ENCODE measurements around the gene SLC2A13. TPM values are rescaled to one million over a fixed set of nuclear protein-coding genes. Genes with fewer than 3 reads are reported as not detected.
"Not testable (repeated sequence)": the region's sequence is repeated elsewhere in the genome, so short reads cannot be mapped to it uniquely, and the experiment has no call there.

The SLC2A13 gene
- total RNA-seq, 1 experiment from 2014 or later = 0.66 TPM

- H3K4me3 ChIP-seq = no peak overlapping the region
- no peaks in the 10 kb centered on the region for H3K9me3 ChIP-seq
- no peaks in the 10 kb centered on the region for H3K36me3 ChIP-seq
- H3K27me3 ChIP-seq = no peaks in the 10 kb centered on the region
- no peak for DNase-seq
These were observed 174.7 kb downstream of the SLC2A13 start for GRCh38 chr12:39931231-39931630.

- no peak overlapping the region for H3K4me3 ChIP-seq
- H3K36me3 ChIP-seq = no peaks in the 10 kb centered on the region
- H3K27me3 ChIP-seq = no peaks in the 10 kb centered on the region
- H3K9me3 ChIP-seq = no peaks in the 10 kb centered on the region
- DNase-seq = no peak
These were observed 175.8 kb downstream of the SLC2A13 start for GRCh38 chr12:39930101-39930500.

- Histone ChIP-seq H3K4me3 (no peak overlapping the region), H3K36me3 (no peaks in the 10 kb centered on the region), H3K27me3 (no peaks in the 10 kb centered on the region), H3K9me3 (no peaks in the 10 kb centered on the region)
- DNase-seq = no peak
These were observed 177.5 kb downstream of the SLC2A13 start for GRCh38 chr12:39928181-39928899.

- no peak overlapping the region for H3K4me3 ChIP-seq
These were observed 182.5 kb downstream of the SLC2A13 start for GRCh38 chr12:39923364-39923763.

GRCh38 chr12:39922598-39922997 lies 183.3 kb downstream of the SLC2A13 start:
- H3K9me3 ChIP-seq, H3K27me3 ChIP-seq, H3K36me3 ChIP-seq, H3K4me3 ChIP-seq, DNase-seq: not testable (repeated sequence)

More at GRCh38 chr12:39923364-39923763, 182.5 kb downstream of the SLC2A13 start:
- no peaks in the 10 kb centered on the region for H3K36me3 ChIP-seq
- H3K9me3 ChIP-seq = no peaks in the 10 kb centered on the region
- no peak for DNase-seq
- H3K27me3 ChIP-seq = no peaks in the 10 kb centered on the region

GRCh38 chr12:39920647-39921046 lies 185.2 kb downstream of the SLC2A13 start:
- Histone ChIP-seq H3K27me3 (no peaks in the 10 kb centered on the region), H3K9me3 (no peaks in the 10 kb centered on the region), H3K36me3 (no peaks in the 10 kb centered on the region), H3K4me3 (no peak overlapping the region)
- DNase-seq = no peak

DNA sequence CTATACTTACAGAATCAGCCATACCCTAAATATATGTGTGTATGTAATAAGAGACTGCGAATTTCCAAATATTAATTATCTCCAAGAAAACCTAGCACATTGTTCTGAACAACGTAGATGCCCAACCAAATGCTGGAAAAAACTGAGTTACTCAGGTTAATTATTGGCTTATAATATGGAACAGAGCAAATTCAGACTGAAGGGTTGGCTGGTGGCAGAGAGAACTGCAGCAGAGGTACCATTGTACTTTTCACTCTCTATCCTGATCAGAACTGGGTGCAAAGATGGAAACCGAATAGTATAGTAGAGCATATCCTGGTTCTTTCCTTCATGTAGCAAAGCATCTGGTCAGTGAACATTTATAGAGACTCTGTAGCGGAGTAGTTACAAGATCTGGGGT lies 185.7 kb downstream of the SLC2A13 start:
- no peaks in the 10 kb centered on the region for H3K27me3 ChIP-seq
- H3K36me3 ChIP-seq = no peaks in the 10 kb centered on the region
- H3K4me3 ChIP-seq = no peak overlapping the region
- DNase-seq = no peak
- no peaks in the 10 kb centered on the region for H3K9me3 ChIP-seq

DNA sequence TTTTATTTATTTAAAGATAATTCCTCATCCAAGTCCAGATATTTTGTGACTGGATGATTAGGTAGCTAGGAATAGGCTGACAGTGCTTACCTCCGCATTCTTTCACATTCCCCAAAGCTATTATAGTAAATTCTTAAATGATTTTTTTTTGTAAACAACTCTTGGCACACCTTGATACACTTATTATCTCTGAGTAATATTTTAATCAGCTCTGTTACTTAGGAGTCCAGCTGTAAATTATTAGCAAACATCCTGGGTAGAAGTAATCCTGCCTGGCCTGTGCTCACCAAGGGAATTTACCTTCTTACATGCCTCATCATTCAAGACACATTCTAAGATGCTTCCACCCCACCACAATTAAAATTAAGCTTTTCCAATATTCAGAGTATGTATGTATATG lies 186.1 kb downstream of the SLC2A13 start:
- no peak for DNase-seq
- no peak overlapping the region for H3K4me3 ChIP-seq
- no peaks in the 10 kb centered on the region for H3K36me3 ChIP-seq
- H3K27me3 ChIP-seq = no peaks in the 10 kb centered on the region
- H3K9me3 ChIP-seq = no peaks in the 10 kb centered on the region

DNA sequence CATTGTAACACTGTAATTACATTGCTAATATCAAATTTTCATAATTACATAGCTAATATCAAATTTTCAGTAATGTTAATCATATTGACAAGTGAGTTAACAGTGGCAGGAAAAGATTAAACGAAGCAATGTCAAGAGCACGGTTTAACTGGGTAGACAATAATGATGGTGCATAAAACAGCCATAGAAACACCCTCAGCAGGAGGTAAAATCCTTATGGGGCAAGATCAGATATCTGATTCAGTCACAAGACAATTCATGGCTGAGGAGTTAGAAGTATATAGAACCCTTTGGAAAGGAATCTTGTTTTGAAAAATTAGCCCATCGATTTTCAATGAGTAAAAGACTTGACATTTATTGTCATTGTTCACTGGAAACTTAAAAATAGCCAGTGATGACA lies 190.6 kb downstream of the SLC2A13 start:
- no peaks in the 10 kb centered on the region for H3K36me3 ChIP-seq
- DNase-seq = no peak
- H3K4me3 ChIP-seq = no peak overlapping the region
- no peaks in the 10 kb centered on the region for H3K9me3 ChIP-seq
- no peaks in the 10 kb centered on the region for H3K27me3 ChIP-seq

- peak; percentile 33 for DNase-seq
- no peaks in the 10 kb centered on the region for H3K36me3 ChIP-seq
- no peaks in the 10 kb centered on the region for H3K27me3 ChIP-seq
- no peaks in the 10 kb centered on the region for H3K9me3 ChIP-seq
- no peak overlapping the region for H3K4me3 ChIP-seq
These were observed 193.5 kb downstream of the SLC2A13 start for GRCh38 chr12:39912211-39912980.

GRCh38 chr12:39906237-39906636 lies 199.6 kb downstream of the SLC2A13 start:
- Histone ChIP-seq H3K4me3 (no peak overlapping the region), H3K36me3 (no peaks in the 10 kb centered on the region), H3K27me3 (no peaks in the 10 kb centered on the region), H3K9me3 (no peaks in the 10 kb centered on the region)
- no peak for DNase-seq

DNA sequence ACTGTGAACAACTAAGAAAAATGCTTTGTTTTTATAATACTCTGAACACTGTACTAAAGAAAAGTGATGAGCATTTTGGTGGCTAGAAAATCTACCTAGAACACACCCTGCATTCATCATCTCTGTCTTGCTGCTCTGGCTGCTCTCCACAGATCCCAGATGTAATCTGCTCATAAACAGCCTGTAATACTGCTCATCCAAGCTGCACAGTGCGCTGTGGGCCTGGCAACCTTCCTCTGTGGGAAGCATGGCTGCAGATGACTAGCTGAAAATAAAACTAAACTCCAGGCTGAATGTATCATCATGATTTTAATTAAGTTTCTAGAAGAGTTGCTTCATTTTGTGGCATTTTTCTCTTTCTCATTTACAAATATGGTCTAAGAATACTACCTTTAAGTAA lies 200.7 kb downstream of the SLC2A13 start:
- no peaks in the 10 kb centered on the region for H3K36me3 ChIP-seq
- H3K27me3 ChIP-seq = no peaks in the 10 kb centered on the region
- no peaks in the 10 kb centered on the region for H3K9me3 ChIP-seq
- peak; percentile 22 for DNase-seq
- no peak overlapping the region for H3K4me3 ChIP-seq

DNA sequence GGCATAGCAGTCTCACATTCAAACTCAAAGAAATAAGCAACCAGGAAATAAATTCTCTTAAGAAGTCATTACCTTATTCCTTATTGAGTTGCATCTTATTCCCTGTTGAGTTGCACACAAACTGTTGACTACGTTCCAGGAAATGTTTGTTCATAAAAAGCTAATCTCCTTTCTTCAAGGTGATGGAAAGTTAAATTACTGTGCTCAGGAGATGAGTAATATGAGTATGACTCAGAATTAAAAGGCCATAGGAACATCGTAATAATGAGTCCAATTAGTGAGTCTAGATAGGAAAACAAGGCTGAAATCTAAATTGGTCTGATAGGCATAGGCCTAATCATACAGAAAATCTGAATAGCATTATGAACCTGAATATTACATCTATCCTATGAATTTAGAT lies 203.1 kb downstream of the SLC2A13 start:
- Histone ChIP-seq H3K27me3 (no peaks in the 10 kb centered on the region), H3K9me3 (no peaks in the 10 kb centered on the region), H3K4me3 (no peak overlapping the region), H3K36me3 (no peaks in the 10 kb centered on the region)
- DNase-seq = no peak

DNA sequence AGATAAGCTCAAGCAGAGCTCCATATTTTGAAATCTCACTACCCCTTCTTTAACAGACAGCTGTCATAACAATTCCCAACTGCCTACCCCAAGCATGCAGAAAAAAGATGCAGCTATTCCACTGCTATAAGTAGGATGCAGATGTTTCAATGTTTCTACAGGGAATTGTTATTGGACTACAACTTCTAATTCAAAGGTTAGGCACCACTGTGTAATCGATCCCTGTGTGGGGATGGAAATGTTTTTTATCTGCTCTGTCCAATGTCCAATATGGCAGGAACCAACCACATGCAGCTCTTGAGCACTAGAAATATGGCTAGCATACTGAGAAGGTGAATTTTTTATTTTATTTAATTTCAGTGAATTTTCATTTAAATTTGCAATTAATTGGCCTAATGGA lies 208.6 kb downstream of the SLC2A13 start:
- Histone ChIP-seq H3K36me3 (no peaks in the 10 kb centered on the region), H3K27me3 (no peaks in the 10 kb centered on the region), H3K9me3 (no peaks in the 10 kb centered on the region), H3K4me3 (no peak overlapping the region)
- DNase-seq = no peak

DNA sequence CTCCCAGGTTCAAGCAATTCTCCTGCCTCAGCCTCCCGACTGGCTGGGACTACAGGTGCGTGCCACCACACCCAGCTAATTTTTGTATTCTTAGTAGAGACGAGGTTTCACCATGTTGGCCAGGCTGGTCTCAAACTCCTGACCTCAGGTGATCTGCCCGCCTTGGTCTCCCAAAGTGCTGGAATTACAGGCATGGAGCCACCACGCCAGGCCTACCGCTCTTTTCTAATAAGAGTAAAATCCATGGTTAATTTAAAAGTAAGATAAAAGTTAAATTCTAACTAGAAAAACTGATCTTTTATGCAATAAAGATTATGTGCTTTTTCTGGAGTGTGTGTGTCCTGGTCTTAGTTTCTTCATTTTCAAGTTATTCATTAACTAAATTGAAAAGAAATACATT lies 212.5 kb downstream of the SLC2A13 start:
- DNase-seq, H3K27me3 ChIP-seq, H3K9me3 ChIP-seq, H3K4me3 ChIP-seq, H3K36me3 ChIP-seq: not testable (repeated sequence)

DNA sequence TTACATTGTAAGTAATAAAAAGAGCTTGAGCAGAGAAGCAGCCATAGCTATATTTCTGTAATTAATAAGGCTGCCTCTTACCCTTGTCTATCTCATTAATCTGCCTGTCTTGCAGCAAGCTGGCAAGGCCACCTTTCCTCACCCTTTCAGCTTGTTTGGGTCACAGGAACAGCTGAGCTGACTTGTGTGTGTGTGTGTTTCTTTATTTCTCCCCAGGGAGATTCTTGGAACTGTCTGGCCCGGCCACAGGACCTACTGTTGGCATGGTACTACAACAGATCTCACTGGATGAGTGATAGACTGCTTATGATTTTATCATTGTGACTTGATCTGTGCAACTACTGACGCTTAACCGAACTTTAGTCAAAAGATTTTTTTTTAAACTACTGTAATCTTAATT lies 213.7 kb downstream of the SLC2A13 start:
- Histone ChIP-seq H3K36me3 (no peaks in the 10 kb centered on the region), H3K4me3 (no peak overlapping the region), H3K9me3 (no peaks in the 10 kb centered on the region), H3K27me3 (no peaks in the 10 kb centered on the region)
- no peak for DNase-seq

GRCh38 chr12:39887856-39888255 lies 218.0 kb downstream of the SLC2A13 start:
- H3K9me3 ChIP-seq = no peaks in the 10 kb centered on the region
- H3K36me3 ChIP-seq = no peaks in the 10 kb centered on the region
- DNase-seq = no peak
- no peak overlapping the region for H3K4me3 ChIP-seq
- H3K27me3 ChIP-seq = no peaks in the 10 kb centered on the region

DNA sequence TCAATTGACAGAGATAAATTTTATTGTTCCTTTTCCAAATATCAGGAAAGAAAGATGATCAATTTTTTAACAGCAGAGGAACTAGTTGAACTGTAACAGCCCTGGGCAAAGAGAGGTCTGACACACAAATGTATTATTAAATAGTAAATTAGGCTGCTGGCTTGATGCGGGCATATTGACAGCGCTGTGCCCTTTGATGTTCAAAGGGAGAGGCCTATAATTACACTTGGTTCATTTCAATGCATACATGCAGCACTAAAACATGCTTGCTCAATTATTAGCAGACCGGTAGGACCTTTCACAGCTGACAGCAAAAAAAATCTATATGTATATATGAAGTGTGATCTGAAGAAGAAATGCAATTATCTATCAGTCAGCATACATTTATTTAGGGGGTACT lies 219.8 kb downstream of the SLC2A13 start:
- Histone ChIP-seq H3K9me3 (no peaks in the 10 kb centered on the region), H3K27me3 (no peaks in the 10 kb centered on the region), H3K4me3 (no peak overlapping the region), H3K36me3 (no peaks in the 10 kb centered on the region)
- DNase-seq = no peak
